Activated T-cell treated with anti-CD3 and anti-CD28 coated beads, Interleukin-2, amount 50 U/mL, for 24 hours (primary cell): ENCODE results near the gene RARRES2.

Experiments
- DNase-seq: peaks from one replicate; pipeline ENCODE4 v3.0.0-alpha.2; 2020
- H3K27ac Mint-ChIP-seq: 2 replicates; pipeline ENCODE4 v1.8.0; 2020; ENCODE audit warnings: mild to moderate bottlenecking, mixed read lengths
- H3K27me3 Mint-ChIP-seq: 2 replicates; pipeline ENCODE4 v1.8.0; 2020; ENCODE audit warnings: mixed read lengths
- H3K36me3 Mint-ChIP-seq: 2 replicates; pipeline ENCODE4 v1.8.0; 2020; ENCODE audit warnings: low read depth, mixed read lengths
- H3K4me1 Mint-ChIP-seq: 2 replicates; pipeline ENCODE4 v1.8.0; 2020; ENCODE audit warnings: low read depth, mixed read lengths
- H3K4me3 Mint-ChIP-seq: 2 replicates; pipeline ENCODE4 v1.8.0; 2020; ENCODE audit warnings: mild to moderate bottlenecking, moderate library complexity, mixed read lengths
- H3K9me3 Mint-ChIP-seq: 2 replicates; pipeline ENCODE4 v1.8.0; 2020; ENCODE audit warnings: mixed read lengths

Gene RARRES2

DNA sequence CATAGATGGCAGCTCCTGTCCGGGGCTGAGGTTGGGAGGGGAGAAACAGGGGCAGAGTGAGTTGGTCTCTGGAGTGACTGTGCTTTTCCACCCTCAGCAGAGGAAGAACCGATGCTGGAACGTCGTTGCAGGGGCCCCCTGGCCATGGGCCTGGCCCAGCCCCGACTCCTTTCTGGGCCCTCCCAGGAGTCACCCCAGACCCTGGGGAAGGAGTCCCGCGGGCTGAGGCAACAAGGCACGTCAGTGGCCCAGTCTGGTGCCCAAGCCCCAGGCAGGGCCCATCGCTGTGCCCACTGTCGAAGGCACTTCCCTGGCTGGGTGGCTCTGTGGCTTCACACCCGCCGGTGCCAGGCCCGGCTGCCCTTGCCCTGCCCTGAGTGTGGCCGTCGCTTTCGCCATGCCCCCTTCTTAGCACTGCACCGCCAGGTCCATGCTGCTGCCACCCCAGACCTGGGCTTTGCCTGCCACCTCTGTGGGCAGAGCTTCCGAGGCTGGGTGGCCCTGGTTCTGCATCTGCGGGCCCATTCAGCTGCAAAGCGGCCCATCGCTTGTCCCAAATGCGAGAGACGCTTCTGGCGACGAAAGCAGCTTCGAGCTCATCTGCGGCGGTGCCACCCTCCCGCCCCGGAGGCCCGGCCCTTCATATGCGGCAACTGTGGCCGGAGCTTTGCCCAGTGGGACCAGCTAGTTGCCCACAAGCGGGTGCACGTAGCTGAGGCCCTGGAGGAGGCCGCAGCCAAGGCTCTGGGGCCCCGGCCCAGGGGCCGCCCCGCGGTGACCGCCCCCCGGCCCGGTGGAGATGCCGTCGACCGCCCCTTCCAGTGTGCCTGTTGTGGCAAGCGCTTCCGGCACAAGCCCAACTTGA lies 29.9 kb upstream of the RARRES2 start:
- no peak overlapping the region for H3K4me3 Mint-ChIP-seq

DNA sequence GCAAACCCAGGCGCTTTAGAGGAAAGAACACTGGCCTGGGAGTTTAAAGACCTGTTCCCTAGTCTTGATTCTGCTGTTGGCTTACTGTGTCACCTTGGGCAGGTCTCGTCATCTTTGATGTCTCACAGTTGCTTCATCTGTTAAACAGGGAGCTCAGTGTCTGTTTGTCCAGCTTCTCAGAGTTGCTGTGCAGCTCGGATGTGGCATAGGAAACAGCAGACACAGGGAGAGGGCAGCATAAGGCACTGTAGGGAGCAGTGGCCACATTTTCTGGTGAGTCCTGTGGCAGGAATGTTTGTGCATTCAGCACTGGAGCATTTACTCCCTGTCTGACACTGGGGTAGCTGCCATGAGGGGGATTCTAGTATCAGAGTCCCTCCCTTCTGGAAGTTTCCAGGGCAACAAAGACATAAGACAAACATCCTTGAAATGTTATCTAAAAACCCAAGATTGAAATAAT lies 29.2 kb upstream of the RARRES2 start:
- H3K27ac Mint-ChIP-seq = peak overlapping the region; percentile 97
- peaks cover 53% of the 10 kb centered on the region for H3K36me3 Mint-ChIP-seq
- H3K4me3 Mint-ChIP-seq = peak overlapping the region; percentile 96
- DNase-seq = no peak
- H3K9me3 Mint-ChIP-seq = no peaks in the 10 kb centered on the region
- H3K4me1 Mint-ChIP-seq = peaks cover 51% of the 10 kb centered on the region
- no peaks in the 10 kb centered on the region for H3K27me3 Mint-ChIP-seq

More for the DNA sequence above, 29.9 kb upstream of the RARRES2 start:
- no peak overlapping the region for H3K27ac Mint-ChIP-seq
- H3K4me1 Mint-ChIP-seq = peaks cover 52% of the 10 kb centered on the region
- H3K27me3 Mint-ChIP-seq = no peaks in the 10 kb centered on the region
- DNase-seq = no peak
- H3K9me3 Mint-ChIP-seq = no peaks in the 10 kb centered on the region
- H3K36me3 Mint-ChIP-seq = peaks cover 53% of the 10 kb centered on the region

DNA sequence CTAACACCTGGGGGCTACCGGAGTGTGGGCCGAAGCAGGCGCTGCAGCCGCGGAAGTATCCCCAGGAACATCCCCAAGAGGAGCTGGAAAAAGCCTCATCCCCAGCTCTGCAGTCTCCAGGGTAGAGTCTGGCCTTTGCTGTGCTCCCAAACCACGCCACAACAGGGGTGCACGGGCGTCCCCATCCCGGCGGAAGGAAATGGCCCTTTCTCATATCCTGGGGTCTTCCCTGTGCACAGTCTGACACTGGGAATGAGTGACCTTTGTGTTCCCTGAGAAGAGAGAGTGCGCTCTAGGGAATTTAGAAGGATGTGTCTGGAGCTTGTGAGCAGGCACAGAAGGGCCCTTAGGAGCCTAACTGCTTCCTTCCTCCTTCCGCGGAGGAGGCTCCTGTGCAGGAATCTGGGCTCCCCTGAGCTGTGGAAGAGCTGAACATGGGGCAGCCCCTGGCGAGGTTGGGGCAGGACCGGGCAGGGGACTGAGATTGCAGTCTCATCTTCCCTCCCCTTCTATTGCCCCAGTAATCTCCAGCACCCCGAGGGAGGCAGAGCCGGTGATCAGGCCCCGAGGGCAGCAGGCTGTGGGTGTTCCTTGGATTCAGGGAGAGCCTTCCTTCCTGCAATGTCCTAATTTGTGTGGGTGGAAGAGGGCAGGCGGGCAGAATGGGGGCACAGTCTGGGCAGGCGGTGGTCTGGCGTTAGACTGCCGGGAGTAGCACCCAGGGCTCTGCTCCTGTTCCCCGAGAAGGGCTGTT lies 28.5 kb upstream of the RARRES2 start:
- H3K27me3 Mint-ChIP-seq = no peaks in the 10 kb centered on the region
- H3K4me1 Mint-ChIP-seq = peaks cover 49% of the 10 kb centered on the region
- peak overlapping the region; percentile 96 for H3K4me3 Mint-ChIP-seq
- peak overlapping the region; percentile 97 for H3K27ac Mint-ChIP-seq
- H3K36me3 Mint-ChIP-seq = peaks cover 52% of the 10 kb centered on the region
- DNase-seq = no peak
- H3K9me3 Mint-ChIP-seq = no peaks in the 10 kb centered on the region

DNA sequence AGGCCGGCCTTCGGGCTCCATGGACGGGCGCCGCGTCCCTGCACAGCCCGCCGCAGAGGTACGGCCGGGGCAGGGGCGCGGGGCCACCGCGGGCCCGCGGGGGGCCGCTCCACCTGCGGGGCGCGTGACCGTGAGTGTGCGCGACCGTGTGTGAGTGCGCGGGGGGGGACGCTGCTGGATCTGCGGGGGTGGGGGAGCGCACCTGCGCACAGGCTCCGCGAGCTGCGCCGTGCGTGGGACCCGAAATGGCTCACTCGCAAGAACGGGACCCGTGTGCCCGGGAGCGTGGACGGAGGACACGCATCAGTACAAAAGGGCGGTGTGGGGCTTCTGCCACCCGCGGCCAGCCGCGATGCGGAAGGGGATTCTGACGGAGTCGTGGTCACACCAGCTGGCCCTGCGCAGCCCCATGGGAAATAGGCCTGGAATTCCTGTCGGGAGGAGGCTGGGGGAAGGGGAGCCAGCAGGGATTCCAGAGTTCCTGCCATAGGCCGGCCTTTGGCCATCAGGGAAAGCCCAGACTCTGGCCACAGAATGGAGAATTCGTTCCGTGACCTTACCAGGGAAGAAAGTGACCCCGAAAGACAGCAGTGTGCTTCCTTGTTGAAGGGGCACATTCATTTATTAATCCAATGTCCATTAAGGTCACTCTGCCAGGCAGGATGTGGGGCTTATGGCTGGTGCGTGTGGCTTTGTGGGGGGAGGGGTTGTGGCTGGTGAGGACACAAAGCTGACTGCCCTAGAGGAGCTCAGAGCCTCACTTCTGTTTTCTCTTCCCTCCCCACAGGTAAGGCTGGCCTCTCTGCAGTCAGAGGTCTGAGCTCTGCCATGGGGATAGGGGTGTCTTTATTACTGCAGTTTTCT lies 27.7 kb upstream of the RARRES2 start:
- peak overlapping the region; percentile 97 for H3K27ac Mint-ChIP-seq
- peak overlapping the region; percentile 96 for H3K4me3 Mint-ChIP-seq
- no peaks in the 10 kb centered on the region for H3K9me3 Mint-ChIP-seq
- peaks cover 50% of the 10 kb centered on the region for H3K4me1 Mint-ChIP-seq
- H3K36me3 Mint-ChIP-seq = peaks cover 45% of the 10 kb centered on the region
- DNase-seq = peak; percentile 54
- H3K27me3 Mint-ChIP-seq = no peaks in the 10 kb centered on the region

DNA sequence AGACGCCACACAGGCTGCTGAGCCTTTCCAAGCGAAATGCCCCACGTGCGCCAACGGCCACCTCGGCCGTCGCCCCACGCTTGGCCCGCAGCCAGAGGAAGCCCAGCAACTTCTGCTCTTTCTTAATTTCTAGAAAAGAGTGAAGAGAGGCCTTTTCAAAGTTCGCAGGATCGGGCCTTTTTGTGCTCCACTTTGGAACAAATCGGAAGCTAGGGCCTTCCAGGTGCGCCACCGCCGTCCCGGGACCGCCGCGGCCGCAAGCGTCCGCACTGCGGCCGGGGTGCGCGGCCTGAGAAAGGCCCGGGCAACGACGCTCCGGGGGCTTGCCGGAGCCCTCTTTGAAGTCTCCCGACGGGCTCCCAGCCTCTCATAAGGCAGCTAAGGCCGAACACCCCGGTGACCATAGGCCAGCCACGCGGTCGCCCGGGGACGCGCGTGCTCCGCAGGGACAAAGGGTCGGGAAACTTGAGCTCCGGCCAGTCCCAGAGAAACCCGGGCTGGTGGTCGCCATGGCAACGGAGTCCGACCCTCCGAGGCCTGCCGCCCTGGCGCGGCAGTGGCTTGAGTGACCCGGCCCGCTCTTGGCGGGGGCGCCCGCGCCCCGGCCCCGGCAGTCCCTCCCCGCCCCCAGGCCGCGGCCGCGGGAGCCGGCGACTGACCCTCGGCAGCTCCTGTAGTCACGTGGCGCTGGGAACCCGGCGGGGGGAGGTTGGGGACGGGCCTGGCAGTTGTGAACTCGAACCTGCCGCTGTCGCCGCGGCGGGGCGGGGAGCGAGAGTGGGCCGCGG lies 26.9 kb upstream of the RARRES2 start, which contains the start of gene REPIN1:
REPIN1 (plus strand) TSS at position 727 of the 788 bp plus-strand sequence. CDS start 890 bp downstream, outside the sequence.
- Mint-ChIP-seq H3K27me3 (no peaks in the 10 kb centered on the region), H3K9me3 (no peaks in the 10 kb centered on the region), H3K36me3 (peaks cover 37% of the 10 kb centered on the region), H3K27ac (peak within 1 kb of the TSS; percentile 97), H3K4me3 (peak within 1 kb of the TSS; percentile 96), H3K4me1 (peaks cover 50% of the 10 kb centered on the region)
- DNase-seq = peak; percentile 89

GRCh38 chr7:150367677-150368095 lies 26.3 kb upstream of the RARRES2 start:
- DNase-seq = no peak
- H3K27ac Mint-ChIP-seq = peak overlapping the region; percentile 97
- peaks cover 45% of the 10 kb centered on the region for H3K4me1 Mint-ChIP-seq
- no peaks in the 10 kb centered on the region for H3K27me3 Mint-ChIP-seq
- peak overlapping the region; percentile 96 for H3K4me3 Mint-ChIP-seq
- H3K9me3 Mint-ChIP-seq = no peaks in the 10 kb centered on the region
- peaks cover 31% of the 10 kb centered on the region for H3K36me3 Mint-ChIP-seq

- Mint-ChIP-seq H3K9me3 (no peaks in the 10 kb centered on the region), H3K4me3 (no peak overlapping the region), H3K36me3 (peaks cover 21% of the 10 kb centered on the region), H3K27me3 (no peaks in the 10 kb centered on the region), H3K4me1 (peaks cover 41% of the 10 kb centered on the region), H3K27ac (peak overlapping the region; percentile 37)
- DNase-seq = no peak
Observed at GRCh38 chr7:150365673-150366398, 24.4 kb upstream of the RARRES2 start.

DNA sequence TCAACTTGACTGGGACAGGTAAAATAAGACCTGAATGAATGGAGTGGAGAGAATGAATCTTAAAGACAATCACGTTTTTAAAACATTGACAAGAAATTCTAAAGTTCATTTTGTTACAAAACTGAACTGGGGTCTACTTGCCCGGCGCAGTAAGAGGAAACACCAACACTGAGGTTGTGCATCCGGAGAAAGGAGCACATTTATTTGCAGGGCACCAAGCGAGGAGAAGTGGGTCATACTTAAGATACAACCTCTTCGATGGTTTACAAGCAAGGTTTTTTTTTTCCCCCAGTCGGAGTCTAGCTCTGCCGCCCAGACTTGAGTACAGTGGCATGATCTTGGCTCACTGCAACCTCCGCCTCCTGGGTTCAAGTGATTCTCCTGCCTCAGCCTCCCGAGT lies 23.8 kb upstream of the RARRES2 start:
- DNase-seq = no peak
- no peak overlapping the region for H3K27ac Mint-ChIP-seq
- H3K27me3 Mint-ChIP-seq = no peaks in the 10 kb centered on the region
- H3K36me3 Mint-ChIP-seq = peaks cover 15% of the 10 kb centered on the region
- H3K9me3 Mint-ChIP-seq = no peaks in the 10 kb centered on the region
- peaks cover 34% of the 10 kb centered on the region for H3K4me1 Mint-ChIP-seq
- H3K4me3 Mint-ChIP-seq = no peak overlapping the region

DNA sequence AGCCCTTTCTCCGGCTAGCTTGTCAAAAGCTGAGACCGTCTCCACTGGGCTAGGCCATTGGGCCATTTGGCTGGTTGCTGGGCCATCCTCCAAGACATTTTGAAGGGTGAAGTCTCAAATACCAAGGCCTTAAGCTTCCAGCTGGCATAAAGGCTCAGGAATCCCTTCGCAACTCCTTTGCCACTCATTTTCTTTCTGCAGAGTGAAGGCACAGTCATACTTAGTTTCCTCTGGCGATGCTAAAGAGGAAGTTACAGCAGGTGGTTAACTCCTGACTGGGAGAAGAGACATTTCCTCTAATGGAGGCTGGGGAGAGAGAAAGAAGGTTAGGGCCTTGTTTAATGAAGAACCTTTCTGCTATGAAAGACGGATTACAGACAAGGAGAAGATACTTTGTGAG lies 22.4 kb upstream of the RARRES2 start:
- Mint-ChIP-seq H3K9me3 (no peaks in the 10 kb centered on the region), H3K36me3 (peaks cover 4% of the 10 kb centered on the region), H3K4me1 (peaks cover 37% of the 10 kb centered on the region), H3K27ac (no peak overlapping the region), H3K4me3 (no peak overlapping the region), H3K27me3 (no peaks in the 10 kb centered on the region)
- no peak for DNase-seq

DNA sequence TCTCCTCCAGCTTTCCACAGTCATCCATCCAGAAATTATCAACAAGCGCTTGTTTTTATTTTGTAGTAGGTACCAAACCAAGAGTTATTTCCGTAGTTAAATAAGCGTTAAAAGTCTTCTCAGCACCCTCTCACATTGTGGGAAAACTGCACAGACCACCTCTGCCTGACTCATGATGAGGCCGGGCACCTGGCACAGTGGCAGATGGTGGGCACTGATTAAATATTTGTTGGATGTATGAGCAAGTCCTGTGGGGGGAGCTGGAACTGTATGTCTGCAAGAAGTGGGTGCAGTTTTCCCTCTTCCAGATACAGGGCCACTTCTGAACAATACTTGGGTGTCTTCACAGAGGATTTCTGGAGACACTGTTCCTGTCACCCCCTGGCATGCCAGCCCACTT lies 21.9 kb upstream of the RARRES2 start:
- H3K27me3 Mint-ChIP-seq = no peaks in the 10 kb centered on the region
- no peak for DNase-seq
- H3K4me3 Mint-ChIP-seq = no peak overlapping the region
- peaks cover 42% of the 10 kb centered on the region for H3K4me1 Mint-ChIP-seq
- no peak overlapping the region for H3K27ac Mint-ChIP-seq
- H3K36me3 Mint-ChIP-seq = peaks cover 3% of the 10 kb centered on the region
- no peaks in the 10 kb centered on the region for H3K9me3 Mint-ChIP-seq

- Mint-ChIP-seq H3K36me3 (no peaks in the 10 kb centered on the region), H3K27me3 (no peaks in the 10 kb centered on the region), H3K4me1 (peaks cover 47% of the 10 kb centered on the region), H3K4me3 (no peak overlapping the region), H3K27ac (no peak overlapping the region), H3K9me3 (no peaks in the 10 kb centered on the region)
- no peak for DNase-seq
Observed at GRCh38 chr7:150361807-150362621, 20.6 kb upstream of the RARRES2 start.

DNA sequence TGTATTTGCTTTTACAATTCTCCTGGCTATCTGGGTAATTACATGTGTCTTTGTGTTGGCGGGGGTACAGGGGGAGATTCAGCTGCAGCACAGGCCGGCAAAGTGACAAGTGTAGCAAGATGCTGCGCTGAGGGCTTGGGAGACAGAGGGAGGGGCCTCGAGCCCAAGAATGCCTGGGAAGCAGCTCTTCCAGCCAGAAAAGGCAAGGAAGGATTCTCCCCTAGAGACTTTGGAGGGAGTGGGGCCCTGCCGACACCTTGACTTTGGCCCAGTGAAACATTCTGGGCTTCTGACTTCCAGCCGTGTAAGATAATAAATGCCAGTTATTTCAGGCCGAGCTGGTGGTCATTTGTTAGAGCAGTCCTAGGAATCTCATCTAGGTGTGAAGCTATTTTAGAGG lies 20.0 kb upstream of the RARRES2 start:
- Mint-ChIP-seq H3K36me3 (no peaks in the 10 kb centered on the region), H3K27ac (no peak overlapping the region), H3K27me3 (no peaks in the 10 kb centered on the region), H3K9me3 (no peaks in the 10 kb centered on the region), H3K4me1 (peaks cover 51% of the 10 kb centered on the region), H3K4me3 (no peak overlapping the region)
- DNase-seq = no peak
